ENCODE results near the gene PGR. TPM values are rescaled to one million over a fixed set of nuclear protein-coding genes. Genes with fewer than 3 reads are reported as not detected.

The PGR gene
- total RNA-seq: 3.0 TPM

DNA sequence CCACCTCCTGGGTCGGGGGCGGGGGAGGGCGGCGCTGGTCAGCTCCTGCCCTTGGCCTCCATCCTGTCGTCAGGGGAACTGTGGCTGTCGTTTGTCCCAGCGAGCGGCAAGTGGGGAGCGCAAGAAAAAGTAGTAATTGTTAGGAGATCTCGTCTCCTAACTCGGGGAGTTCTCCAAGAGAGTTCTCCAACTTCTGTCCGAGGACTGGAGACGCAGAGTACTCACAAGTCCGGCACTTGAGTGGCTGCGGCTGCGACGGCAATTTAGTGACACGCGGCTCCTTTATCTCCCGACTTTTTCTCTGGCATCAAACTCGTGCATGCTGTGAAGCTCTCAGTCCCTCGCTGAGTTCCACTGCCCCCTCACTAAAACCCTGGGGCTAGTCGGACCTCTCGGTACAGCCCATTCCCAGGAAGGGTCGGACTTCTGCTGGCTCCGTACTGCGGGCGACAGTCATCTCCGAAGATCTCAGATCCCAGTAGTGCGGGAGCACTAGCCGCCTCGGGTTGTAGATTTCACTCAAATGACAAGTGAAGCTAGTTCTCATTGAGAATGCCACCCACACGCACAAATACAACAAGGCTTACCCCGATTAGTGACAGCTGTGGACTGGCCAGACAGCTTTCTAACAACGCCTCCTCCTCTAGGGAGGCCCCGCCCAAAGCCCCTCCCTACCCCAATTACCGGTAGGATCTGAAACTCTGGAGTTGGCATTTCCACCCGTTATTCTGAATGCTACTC, at the start of gene PGR:
Gene PGR, minus strand, starts transcription at position 611 of the 741 bp plus-strand sequence. CDS start 743 bp downstream, outside the sequence.
- DNase-seq (ENCODE audit: low spot score): peak; percentile 49

DNA sequence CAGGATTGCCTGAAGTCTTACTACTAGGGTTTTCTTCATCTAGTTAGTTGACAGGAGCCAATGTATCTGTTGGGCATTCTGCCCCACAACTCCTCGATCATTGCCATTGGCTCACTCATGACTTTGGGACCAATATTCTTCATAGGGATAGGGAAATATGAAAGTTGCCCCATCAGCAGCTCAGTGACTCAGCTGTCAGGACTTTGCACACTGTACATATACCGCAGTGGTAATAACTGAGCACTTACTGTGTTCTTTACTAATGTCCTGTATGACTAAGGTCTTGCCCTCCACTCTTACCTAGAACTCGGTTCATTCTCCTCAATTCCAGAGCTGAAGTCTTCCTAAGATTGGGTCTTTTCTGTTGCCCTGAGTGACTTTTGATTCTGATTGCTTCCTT, 46.8 kb upstream of the PGR start:
- DNase-seq (ENCODE audit: low spot score): no peak

DNA sequence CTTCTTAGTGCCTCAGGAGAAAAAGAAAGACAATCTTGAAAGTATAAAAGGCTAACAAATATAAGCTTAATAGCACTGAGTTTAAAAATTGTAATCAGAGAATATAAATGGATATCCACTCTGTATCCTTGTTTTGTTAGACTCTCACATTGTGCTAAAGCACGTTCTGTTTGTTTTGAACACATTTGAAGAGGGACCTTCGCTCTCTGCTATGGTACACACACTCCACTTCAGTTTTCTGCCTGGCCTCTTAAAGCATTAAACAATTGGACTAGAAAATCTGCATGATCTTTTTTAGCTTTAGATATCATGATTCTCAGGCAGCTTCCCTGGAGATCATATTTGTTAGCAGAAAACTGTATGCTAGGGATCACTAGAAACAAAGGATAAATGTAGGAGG, 40.3 kb upstream of the PGR start:
- no peak for DNase-seq (ENCODE audit: low spot score)

DNA sequence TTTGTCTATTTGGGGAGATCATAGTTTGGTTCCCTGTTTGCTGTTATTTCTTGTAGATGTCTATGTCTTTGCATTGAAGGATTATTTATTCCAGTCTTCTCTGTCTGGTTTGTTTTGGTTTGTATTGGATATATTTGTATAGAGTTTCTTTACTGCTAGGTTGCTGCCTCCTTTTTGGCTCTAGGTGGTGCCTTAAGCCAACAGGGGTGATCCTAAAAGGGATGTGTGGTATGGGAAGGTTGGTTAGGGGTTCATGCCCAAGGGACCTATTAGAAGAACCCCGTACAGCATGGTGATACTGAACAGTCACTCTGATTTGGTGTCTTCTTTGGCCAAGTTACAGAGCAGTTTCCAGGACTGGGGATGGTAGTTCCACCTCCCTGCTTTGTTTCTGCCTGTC, 36.4 kb upstream of the PGR start:
- no peak for DNase-seq (ENCODE audit: low spot score)

DNA sequence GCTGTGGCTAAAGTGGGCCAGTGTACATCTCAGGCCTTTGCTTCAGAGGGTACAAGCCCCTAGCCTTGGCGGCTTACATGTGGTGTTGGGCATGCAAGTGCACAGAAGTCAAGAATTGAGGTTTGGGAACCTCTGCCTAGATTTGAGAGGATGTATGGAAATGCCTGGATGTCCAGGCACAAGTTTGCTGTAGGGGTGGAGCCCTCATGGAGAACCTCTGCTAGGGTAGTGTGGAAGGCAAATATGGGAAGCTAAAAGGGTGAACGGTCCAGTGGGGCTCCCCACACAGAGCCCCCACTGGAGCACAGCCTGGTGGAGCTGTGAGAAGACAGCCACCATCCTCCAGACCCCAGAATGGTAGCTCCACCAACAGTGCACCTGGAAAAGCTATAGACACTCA, 28.5 kb upstream of the PGR start:
- DNase-seq (ENCODE audit: low spot score): no peak

DNA sequence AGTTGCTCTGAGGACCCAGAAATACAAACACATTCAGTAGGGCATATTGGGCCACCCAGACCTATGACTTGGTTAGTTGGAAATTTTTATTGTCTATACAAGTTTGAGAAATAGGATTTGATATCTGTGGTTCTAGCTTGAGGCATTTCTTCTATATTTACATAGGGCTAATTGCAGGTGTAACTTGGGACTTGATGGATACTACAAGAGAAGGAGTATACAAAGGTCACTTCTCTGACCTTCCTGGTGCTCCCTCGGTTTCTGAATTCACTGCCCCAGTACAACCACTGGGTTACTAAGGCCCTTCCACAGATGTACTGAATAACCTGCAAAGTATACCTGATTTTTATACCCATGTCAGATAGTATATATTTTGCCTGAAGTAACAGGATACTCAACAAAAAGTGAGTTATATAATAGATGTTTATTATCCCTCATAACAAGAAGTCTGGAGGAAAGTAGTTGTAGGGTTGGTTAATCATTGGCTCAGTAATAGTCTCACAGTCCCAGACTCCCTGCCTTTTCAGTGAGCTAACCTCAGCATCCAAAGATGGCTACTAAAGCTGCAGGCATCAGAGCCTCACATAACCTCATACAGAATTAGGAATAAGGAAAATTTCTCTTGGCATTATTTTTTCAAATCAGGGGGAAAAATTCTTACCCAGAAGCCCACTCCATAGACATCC, 8.8 kb upstream of the PGR start:
- DNase-seq (ENCODE audit: low spot score): no peak

DNA sequence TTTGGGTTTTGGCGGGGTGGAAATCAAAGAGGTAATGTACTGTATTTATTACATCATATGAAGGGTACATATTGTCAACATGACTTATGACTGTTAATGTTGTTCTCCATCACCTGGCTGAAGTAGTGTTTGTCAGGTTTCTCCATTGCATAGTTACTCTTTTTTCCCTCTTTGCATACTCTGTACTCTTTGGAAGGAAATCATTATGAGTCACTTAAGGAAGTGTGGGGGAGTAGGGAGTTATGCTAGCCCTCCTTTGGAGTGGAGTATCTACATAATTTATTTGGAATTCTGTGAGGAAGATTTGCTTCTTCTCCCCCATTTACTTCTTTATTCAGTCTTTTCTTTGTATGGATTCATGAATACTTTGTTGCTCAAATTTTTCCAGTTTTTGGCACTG, 3.6 kb upstream of the PGR start:
- no peak for DNase-seq (ENCODE audit: low spot score)

DNA sequence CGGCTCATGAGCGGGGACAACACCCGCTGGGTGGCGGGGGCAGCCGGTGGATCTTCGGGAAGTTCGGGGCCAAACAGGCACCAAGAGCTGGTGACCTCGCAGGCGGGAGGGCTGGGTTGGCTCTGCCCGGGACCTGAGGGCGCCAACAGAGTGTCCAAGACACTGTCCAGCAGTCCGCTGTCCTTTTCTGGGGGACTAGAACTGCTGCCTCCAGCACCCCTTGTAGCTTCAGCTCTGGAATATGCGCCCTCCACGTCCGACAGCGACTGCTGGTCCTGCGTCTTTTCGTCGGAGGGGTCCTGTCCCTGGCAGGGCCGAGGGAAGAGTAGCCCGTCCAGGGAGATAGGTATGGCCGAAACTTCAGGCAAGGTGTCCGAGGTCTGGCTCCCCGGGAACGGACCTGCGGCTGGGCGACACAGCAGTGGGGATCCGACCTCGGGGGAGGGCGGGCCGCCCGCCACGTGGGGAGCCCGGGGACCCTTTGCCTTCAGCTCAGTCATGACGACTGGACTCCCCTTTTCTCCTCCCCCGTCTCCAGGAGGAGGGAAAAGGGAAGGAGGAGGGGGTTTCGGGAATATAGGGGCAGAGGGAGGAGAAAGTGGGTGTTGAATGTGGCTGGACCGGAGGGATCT, 926 bp downstream of the PGR start:
- DNase-seq (ENCODE audit: low spot score): no peak

DNA sequence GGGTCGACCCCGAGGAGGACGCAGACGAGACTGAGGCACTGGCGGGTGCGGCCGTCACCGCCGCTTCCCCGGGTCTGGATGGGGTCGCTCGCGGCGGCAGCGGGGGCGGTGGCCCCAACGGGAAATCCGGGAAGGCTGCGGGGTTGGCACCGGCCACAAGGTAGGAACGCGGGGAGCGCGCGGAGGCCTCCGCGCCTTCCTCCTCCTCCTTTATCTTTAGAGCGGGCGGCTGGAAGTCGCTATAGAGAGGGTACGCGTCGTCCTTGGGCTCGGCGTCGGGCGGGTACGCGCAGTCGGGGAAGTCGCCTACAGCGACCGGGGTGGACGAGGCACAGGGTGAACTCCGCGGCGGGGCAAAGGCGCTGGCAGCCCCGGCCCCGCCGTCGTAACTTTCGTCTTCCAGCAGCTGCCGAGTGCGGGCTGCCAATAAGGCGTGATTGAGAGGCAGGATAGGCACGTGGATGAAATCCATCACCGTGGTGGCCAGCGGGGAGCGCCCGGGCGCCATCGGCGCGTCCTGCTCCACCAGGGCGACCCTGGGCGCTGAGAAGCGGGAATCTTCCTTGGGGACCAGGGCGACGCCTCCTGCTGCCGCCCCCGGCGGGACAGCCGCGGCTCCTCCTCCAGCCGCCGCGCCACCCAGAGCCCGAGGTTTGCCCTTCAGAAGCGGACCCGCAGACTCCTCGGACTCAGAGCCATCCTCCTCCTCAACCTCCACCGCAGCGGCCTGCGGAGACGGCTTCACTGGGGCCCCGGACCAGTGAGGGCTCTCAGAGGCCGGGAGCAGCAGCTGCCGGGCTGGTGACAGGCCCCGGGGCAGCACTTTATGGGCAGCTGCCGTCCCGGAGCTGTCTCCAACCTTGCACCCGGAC, 1.7 kb downstream of the PGR start:
- DNase-seq (ENCODE audit: low spot score): peak; percentile 42

DNA sequence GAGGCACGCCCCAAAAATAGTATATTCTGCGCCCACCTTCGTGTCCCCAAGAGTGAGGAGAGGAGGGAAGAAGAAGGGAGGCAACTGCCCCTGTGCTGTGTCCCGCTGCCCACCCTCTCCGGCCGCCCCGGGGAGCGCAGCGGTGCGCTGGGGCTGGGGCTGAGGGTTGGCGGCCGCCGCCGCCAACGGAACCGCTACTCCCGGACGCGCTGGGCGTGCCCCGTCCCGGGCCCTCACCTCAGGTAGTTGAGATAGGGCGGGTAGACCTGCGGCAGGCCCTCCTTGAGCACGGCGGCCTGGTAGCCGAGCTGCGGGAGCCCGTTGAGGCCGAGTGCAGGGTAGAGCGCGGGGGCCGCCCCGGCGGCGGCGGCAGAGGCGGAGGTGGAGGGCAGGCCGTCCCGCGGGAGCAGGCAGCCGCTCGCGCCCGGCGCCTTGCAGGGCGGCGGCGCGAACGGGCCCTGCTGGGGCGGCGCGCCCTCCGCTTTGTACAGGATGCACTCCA, 2.4 kb downstream of the PGR start:
- DNase-seq (ENCODE audit: low spot score): no peak

DNA sequence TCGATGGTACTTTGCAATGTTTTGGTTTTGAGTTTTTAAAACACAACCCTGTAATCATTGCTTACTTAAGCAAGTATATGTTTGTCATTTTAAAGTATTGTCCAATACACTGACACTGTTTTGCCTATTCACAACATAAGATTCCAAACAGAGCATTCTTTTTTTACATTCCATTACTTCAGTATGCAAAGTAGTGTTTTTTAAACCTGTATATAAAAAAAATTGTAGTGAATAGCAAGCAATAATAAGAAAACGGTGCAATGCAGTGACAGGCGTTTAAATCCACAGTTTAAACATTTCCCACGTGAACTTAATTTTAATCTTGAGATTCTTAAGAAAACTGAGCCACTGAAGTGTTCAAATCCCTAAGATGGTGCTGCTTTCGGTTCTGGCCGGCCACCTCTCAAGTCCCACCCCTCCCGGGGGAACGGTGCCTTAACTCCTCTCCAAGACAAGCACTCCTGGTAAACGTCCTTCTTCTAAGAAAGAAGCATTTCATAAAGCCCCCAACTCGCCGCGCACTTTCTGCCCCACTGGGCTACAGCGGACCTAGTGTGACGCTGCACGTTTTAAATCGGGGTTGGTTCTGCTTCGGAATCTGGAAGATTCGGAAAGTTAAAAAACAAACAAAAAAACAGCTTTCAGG, 2.9 kb downstream of the PGR start:
- peak; percentile 46 for DNase-seq (ENCODE audit: low spot score)

DNA sequence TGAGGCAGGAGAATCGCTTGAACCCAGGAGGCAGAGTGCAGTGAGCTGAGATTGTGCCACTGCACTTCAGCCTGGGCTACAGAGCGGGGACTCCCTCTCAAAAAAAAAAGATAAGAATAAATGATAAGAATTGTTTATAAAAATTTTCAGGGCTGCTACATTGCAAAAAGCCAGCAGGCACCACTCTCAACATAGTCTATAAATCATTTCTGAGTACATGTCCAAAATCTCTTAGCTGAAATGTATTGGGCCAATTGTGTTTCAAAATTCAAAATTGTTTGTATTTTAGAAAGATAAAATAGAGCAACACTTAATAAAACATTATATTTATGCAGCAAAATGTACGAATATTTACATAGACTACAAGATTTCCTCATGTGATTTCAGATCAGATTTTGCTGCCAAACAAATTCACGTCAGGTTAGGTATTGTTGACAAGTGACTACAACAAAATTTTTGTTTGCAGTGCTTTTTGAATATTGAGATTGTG, 13.9 kb downstream of the PGR start:
- DNase-seq (ENCODE audit: low spot score): no peak

DNA sequence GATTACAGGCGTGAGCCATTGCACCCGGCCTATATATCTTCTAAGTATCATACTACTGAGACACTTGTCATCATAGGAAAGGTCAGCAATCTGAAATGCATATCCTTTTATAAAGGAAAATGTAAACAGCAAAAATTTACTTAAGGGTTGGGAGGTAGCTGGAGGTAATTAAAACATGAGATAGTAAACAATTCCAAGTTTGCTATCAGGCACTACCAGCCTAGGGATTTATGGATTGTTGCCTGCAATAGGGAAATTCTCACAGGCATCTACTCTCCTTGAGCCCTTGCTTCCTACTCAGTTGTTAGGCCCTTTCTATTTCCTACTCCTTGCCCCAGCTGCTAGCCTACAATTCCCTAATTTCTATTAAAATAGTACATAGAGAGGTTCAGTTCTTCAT, 16.1 kb downstream of the PGR start:
- no peak for DNase-seq (ENCODE audit: low spot score)

DNA sequence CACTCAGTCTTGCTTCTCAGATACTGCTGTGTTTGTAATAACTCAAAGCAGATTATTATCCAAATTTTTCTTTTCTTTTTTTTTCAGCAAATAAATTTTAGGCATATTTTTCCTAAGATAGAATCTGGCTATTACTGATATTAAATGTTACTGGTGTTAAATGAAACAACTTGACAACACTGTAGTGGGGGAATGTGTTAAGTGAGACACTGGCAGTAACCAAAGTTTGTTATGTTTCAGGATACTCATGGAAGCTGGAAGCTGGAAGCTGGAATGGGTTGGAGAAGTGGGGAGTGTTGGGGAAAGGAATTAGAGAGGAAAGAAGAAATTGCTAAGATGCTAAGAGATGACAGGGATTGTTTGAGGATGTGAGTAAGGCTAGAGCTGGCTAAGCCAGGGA, 24.9 kb downstream of the PGR start:
- DNase-seq (ENCODE audit: low spot score): no peak

DNA sequence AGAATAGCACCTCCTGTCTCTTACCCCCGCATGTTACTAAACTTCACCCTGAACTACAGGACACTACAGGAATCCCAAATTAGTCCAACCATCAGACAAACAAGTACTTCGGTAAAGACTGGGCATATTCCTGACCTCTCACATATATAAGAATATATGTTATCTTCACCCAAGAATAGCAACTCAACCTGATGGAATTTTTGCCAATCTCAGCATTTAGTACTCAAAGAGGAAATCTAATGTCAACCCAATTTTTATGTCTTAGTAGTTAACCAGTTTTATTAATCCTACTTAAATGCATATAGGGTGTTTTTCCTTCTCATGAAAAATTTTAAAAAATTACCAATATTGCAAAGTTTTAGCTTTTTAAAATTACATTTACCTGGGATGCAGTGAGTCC, 26.2 kb downstream of the PGR start:
- no peak for DNase-seq (ENCODE audit: low spot score)

DNA sequence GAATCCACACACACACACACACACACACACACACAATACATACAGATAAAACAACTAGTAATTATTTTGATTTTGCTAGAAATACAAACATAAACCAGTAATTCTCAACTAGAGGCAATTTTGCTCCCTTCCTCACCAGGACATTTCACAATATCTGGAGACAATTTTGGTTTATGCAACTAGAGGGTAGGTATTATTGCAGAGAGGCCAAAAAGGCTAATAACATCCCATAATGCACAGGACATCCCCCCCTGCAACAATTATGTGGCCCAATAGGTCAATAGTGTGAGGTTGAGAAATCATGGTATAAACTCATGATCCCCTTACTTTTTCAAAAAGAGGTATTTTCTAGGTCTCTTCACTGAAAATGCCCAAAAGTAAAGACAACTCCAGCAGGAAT, 29.0 kb downstream of the PGR start:
- DNase-seq (ENCODE audit: low spot score): no peak

DNA sequence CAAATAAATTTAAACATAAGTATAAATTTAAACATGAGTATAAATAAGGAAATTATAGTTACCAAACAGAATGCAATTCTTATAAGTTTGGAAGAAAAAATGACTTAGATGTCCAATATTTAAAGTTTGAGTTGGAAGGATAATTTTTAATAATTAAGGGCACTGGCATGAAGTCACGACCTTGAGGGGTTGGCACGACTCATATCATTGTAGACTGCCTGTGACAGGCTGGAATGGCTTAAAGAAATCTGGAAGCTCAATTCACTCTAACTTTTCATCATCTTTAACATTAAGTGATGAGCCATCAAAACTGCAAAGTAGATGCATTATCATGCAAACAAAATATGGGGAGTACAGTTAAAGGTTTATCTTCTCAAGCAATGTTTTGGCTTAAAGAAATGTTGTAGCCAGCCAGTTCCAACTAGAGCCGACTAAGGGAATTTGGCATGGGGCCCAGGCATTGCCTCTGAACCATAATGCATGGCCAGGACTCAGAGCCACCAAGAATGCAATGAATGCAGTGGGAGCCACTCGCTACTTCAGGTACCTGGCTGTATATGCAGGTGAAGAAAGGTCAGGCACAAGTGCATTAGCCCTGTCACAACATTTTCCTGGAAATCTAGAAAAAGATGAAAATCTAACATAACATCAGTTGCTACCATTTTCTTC, 33.4 kb downstream of the PGR start:
- no peak for DNase-seq (ENCODE audit: low spot score)

DNA sequence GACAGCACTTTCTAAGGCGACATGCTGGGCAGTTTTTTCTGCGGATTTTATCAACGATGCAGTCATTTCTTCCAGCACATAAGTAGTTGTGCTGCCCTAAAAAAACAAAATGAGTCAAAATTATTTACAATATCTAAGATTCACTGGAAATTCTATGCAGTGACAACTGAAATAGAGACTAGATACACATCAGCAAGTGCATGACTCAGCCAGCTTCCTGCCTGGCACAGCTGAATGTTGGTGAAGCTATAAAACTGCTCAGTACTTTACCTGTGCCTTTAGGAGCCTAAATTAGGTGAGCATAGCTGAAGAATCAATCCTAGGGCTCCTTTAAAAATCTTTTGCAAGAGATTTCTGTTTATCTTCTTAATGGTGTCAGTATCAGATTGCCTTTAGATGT, 37.8 kb downstream of the PGR start:
- no peak for DNase-seq (ENCODE audit: low spot score)

DNA sequence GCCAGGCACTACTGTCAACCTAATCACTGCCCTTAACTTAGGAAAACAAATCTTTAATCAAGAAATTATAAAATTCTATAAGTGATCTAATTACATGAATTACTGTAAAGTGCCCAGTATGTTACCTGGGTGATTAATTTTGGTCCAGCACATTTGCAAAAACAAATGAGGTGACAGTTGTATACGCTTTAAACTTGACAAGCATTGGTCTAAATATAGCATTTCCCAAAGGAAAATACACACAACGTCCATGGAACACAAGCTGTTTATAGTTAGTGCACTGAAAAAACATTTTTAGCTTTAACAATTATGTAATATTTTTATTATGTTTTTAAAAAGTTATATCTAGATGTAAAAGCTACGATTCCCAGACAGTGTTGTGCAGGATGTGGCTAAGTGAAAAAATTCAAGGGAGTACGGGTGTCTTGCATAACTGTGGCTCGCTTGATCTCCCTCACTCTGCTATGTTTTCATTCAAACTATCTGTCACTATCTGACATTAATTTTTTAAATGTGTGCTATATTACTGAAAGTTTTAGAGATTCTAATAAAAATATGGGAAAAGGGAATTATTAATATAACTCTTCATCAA, 38.8 kb downstream of the PGR start:
- DNase-seq (ENCODE audit: low spot score): no peak

DNA sequence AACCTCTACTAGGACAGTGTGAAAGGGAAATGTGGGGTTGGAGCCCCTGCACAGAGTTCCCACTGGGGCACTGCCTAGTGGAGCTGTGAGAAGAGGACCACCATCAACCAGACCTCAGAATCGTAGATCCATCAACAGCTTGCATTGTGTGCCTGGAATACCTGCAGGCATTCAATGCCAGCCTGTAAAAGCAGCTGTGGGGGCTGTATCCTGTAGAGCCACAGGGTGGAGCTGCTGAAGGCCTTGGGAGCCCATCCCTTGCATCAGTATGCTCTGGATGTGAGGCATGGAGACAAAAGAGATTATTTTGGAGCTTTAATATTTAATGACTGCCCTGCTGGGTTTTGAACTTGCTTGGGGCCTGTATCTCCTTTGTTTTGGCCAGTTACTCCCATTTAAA, 46.3 kb downstream of the PGR start:
- no peak for DNase-seq (ENCODE audit: low spot score)

Measured in ureter (tissue), 1 donor.